ENCODE results near the gene WWOX. TPM values are rescaled to one million over a fixed set of nuclear protein-coding genes. Genes with fewer than 3 reads are reported as not detected.

WWOX gene
- total RNA-seq, 1 experiment from 2014 or later, result 79.9 TPM

- BruUV-seq (replicated peaks), result no TSS peak
- intact Hi-C loops (cut with micrococcal nuclease; ENCODE audit: unreplicated experiment), result no loop called here
These were observed 970.2 kb downstream of the WWOX start for GRCh38 chr16:79069633-79070032.

GRCh38 chr16:79071424-79071823, 972.0 kb downstream of the WWOX start:
- H3K27ac ChIP-seq (ENCODE audit: low read depth, low read length, poor library complexity, severe bottlenecking), result no peak overlapping the region
- H3K9me3 ChIP-seq (ENCODE audit: low read depth, low read length, poor library complexity, severe bottlenecking), result no peaks in the 10 kb centered on the region
- no peaks in the 10 kb centered on the region for H3K27me3 ChIP-seq (replicated peaks; ENCODE audit: insufficient read depth, low read depth, low read length, poor library complexity)
- H3K4me1 ChIP-seq (ENCODE audit: insufficient read depth, low read length, poor library complexity, severe bottlenecking), result no peaks in the 10 kb centered on the region
- CTCF ChIA-PET, result no interaction called here
- no peak for DNase-seq (ENCODE audit: low spot score)
- TF ChIP-seq EZH2 (IDR thresholded peaks at IDR 0.05; ENCODE audit: borderline replicate concordance, low read depth, low read length, poor library complexity, severe bottlenecking) (no peak), CTCF (conservative IDR thresholded peaks at IDR 0.05; ENCODE audit: low read depth, low read length) (no peak)
- intact Hi-C loops (cut with micrococcal nuclease; ENCODE audit: unreplicated experiment), result no loop called here
- POLR2A ChIA-PET (ENCODE audit: low non-redundant PET), result no interaction called here
- H3K4me3 ChIP-seq (ENCODE audit: low read depth, low read length, poor library complexity, severe bottlenecking), result no peak overlapping the region
- no TSS peak for BruUV-seq (replicated peaks)
- no peaks in the 10 kb centered on the region for H3K36me3 ChIP-seq (ENCODE audit: insufficient read depth, low read length, poor library complexity, severe bottlenecking)

More at GRCh38 chr16:79069633-79070032, 970.2 kb downstream of the WWOX start:
- ChIA-PET CTCF (no interaction called here), POLR2A (ENCODE audit: low non-redundant PET) (no interaction called here)
- Histone ChIP-seq H3K36me3 (ENCODE audit: insufficient read depth, low read length, poor library complexity, severe bottlenecking) (no peaks in the 10 kb centered on the region), H3K4me3 (ENCODE audit: low read depth, low read length, poor library complexity, severe bottlenecking) (no peak overlapping the region), H3K27ac (ENCODE audit: low read depth, low read length, poor library complexity, severe bottlenecking) (no peak overlapping the region), H3K9me3 (ENCODE audit: low read depth, low read length, poor library complexity, severe bottlenecking) (no peaks in the 10 kb centered on the region), H3K4me1 (ENCODE audit: insufficient read depth, low read length, poor library complexity, severe bottlenecking) (no peaks in the 10 kb centered on the region), H3K27me3 (replicated peaks; ENCODE audit: insufficient read depth, low read depth, low read length, poor library complexity) (no peaks in the 10 kb centered on the region)
- TF ChIP-seq CTCF (conservative IDR thresholded peaks at IDR 0.05; ENCODE audit: low read depth, low read length) (no peak), EZH2 (IDR thresholded peaks at IDR 0.05; ENCODE audit: borderline replicate concordance, low read depth, low read length, poor library complexity, severe bottlenecking) (no peak)
- no peak for DNase-seq (ENCODE audit: low spot score)

GRCh38 chr16:79072517-79072916, 973.1 kb downstream of the WWOX start:
- intact Hi-C loops (cut with micrococcal nuclease; ENCODE audit: unreplicated experiment), result no loop called here
- Histone ChIP-seq H3K9me3 (ENCODE audit: low read depth, low read length, poor library complexity, severe bottlenecking) (no peaks in the 10 kb centered on the region), H3K27me3 (replicated peaks; ENCODE audit: insufficient read depth, low read depth, low read length, poor library complexity) (no peaks in the 10 kb centered on the region), H3K36me3 (ENCODE audit: insufficient read depth, low read length, poor library complexity, severe bottlenecking) (no peaks in the 10 kb centered on the region), H3K27ac (ENCODE audit: low read depth, low read length, poor library complexity, severe bottlenecking) (no peak overlapping the region), H3K4me1 (ENCODE audit: insufficient read depth, low read length, poor library complexity, severe bottlenecking) (no peaks in the 10 kb centered on the region), H3K4me3 (ENCODE audit: low read depth, low read length, poor library complexity, severe bottlenecking) (no peak overlapping the region)
- DNase-seq (ENCODE audit: low spot score), result no peak
- TF ChIP-seq CTCF (conservative IDR thresholded peaks at IDR 0.05; ENCODE audit: low read depth, low read length) (no peak), EZH2 (IDR thresholded peaks at IDR 0.05; ENCODE audit: borderline replicate concordance, low read depth, low read length, poor library complexity, severe bottlenecking) (no peak)
- BruUV-seq (replicated peaks), result no TSS peak
- ChIA-PET CTCF (no interaction called here), POLR2A (ENCODE audit: low non-redundant PET) (no interaction called here)

Measured in A673 (cell line).